Measurements from ENCODE around the gene PDLIM5.

PDLIM5 gene

GRCh38 chr4:94562285-94562684 is 110.5 kb downstream of the PDLIM5 start:
- no peak overlapping the region for H3K4me3 ChIP-seq (ENCODE audit: low read depth, low read length)
- no peak for DNase-seq (ENCODE audit: low read depth)
- TF ChIP-seq, protein P1, sequence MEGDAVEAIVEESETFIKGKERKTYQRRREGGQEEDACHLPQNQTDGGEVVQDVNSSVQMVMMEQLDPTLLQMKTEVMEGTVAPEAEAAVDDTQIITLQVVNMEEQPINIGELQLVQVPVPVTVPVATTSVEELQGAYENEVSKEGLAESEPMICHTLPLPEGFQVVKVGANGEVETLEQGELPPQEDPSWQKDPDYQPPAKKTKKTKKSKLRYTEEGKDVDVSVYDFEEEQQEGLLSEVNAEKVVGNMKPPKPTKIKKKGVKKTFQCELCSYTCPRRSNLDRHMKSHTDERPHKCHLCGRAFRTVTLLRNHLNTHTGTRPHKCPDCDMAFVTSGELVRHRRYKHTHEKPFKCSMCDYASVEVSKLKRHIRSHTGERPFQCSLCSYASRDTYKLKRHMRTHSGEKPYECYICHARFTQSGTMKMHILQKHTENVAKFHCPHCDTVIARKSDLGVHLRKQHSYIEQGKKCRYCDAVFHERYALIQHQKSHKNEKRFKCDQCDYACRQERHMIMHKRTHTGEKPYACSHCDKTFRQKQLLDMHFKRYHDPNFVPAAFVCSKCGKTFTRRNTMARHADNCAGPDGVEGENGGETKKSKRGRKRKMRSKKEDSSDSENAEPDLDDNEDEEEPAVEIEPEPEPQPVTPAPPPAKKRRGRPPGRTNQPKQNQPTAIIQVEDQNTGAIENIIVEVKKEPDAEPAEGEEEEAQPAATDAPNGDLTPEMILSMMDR (IDR thresholded peaks at IDR 0.05; ENCODE audit: low read depth, low read length, missing control alignments) = no peak

DNA sequence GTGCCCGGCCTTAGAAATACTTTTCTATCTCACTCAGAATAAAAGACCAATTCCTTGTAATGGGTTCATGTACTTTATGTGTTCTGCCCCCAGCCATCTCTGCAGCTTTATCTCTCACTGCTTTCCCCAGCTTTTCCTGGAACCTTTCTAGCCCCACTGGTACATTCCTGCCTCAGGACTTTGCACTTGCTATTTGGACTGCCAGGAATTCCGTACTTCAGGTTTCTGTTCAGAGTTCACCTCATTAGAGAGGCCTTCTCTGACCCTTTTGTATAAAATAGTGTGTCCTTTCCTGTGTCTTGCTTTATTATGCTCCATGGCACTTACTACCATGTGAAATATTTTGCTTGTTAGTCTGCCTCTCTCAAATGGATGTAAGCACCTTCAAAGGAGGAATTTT is 112.5 kb downstream of the PDLIM5 start:
- no peak overlapping the region for H3K4me3 ChIP-seq (ENCODE audit: low read depth, low read length)
- DNase-seq (ENCODE audit: low read depth) = no peak
- TF ChIP-seq, protein P1 (IDR thresholded peaks at IDR 0.05; ENCODE audit: low read depth, low read length, missing control alignments) = no peak

DNA sequence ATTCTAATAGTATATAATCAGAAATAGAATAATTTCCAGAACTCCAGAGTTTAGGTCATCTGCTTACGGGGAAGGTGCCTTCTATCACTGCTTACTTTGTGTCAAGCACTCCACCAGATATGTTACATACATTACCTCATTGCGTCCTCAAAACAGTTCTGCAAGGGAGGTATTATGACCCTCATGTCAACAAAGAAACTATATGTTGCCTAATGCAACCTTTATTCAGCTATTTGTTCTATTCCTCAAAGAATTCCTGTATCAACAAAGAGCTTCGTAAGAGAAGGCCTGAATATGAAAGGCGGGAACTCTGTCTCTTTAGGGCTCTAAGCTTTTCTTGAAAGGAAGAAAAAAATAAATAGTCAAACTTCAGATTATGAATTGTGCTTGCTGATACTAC is 114.7 kb downstream of the PDLIM5 start:
- no peak overlapping the region for H3K4me3 ChIP-seq (ENCODE audit: low read depth, low read length)
- TF ChIP-seq, protein P1 (IDR thresholded peaks at IDR 0.05; ENCODE audit: low read depth, low read length, missing control alignments) = no peak
- DNase-seq (ENCODE audit: low read depth) = no peak

- no peak overlapping the region for H3K4me3 ChIP-seq (ENCODE audit: low read depth, low read length)
- TF ChIP-seq, protein P1 (IDR thresholded peaks at IDR 0.05; ENCODE audit: low read depth, low read length, missing control alignments) = no peak
- no peak for DNase-seq (ENCODE audit: low read depth)
Observed at GRCh38 chr4:94567811-94568210, 116.1 kb downstream of the PDLIM5 start.

GRCh38 chr4:94570558-94570957 is 118.8 kb downstream of the PDLIM5 start:
- no peak overlapping the region for H3K4me3 ChIP-seq (ENCODE audit: low read depth, low read length)
- no peak for DNase-seq (ENCODE audit: low read depth)
- TF ChIP-seq, protein P1 (IDR thresholded peaks at IDR 0.05; ENCODE audit: low read depth, low read length, missing control alignments) = no peak

- no peak for DNase-seq (ENCODE audit: low read depth)
- TF ChIP-seq, protein P1 (IDR thresholded peaks at IDR 0.05; ENCODE audit: low read depth, low read length, missing control alignments) = no peak
- H3K4me3 ChIP-seq (ENCODE audit: low read depth, low read length) = no peak overlapping the region
Observed at GRCh38 chr4:94571298-94571697, 119.6 kb downstream of the PDLIM5 start.

GRCh38 chr4:94571715-94572114 is 120.0 kb downstream of the PDLIM5 start:
- TF ChIP-seq, protein P1 (IDR thresholded peaks at IDR 0.05; ENCODE audit: low read depth, low read length, missing control alignments) = no peak
- no peak overlapping the region for H3K4me3 ChIP-seq (ENCODE audit: low read depth, low read length)
- no peak for DNase-seq (ENCODE audit: low read depth)

Measured in GM12864 (cell line).